HepG2 (cell line): ENCODE measurements around the gene GDI1. TPM values are rescaled to one million over a fixed set of nuclear protein-coding genes. Genes with fewer than 3 reads are reported as not detected.

ENCODE experiments used
- BORCS8-MEF2B ChIP-seq: sonication (generic); formaldehyde crosslinking; IDR thresholded peaks from 2 replicates; pipeline ENCODE4 v1.8.0; 2022; ENCODE audit warnings: mild to moderate bottlenecking, missing genetic modification reagents
- GATA4 ChIP-seq: sonication (generic); IDR thresholded peaks from 2 replicates; pipeline ENCODE4 v1.6.1; 2016; ENCODE audit warnings: antibody characterized with exemption, low read depth, borderline replicate concordance
- HMG20B ChIP-seq: conservative IDR thresholded peaks from 2 replicates; pipeline ENCODE4 v1.6.1; 2016; ENCODE audit warnings: missing genetic modification reagents, missing compliant biosample characterization
- ISL2 ChIP-seq: sonication (generic); formaldehyde crosslinking; IDR thresholded peaks from 2 replicates; pipeline ENCODE4 v1.5.0; 2020; ENCODE audit warnings: missing genetic modification reagents
- JDP2 ChIP-seq: sonication (generic); formaldehyde crosslinking; IDR thresholded peaks from 2 replicates; pipeline ENCODE4 v1.8.1; 2022; ENCODE audit warnings: missing genetic modification reagents, borderline replicate concordance
- JUND ChIP-seq: sonication (generic); formaldehyde crosslinking; IDR thresholded peaks from 2 replicates; pipeline ENCODE4 v1.8.0; 2022; ENCODE audit warnings: mild to moderate bottlenecking, missing genetic modification reagents
- MBNL3 ChIP-seq: fragments of 250-450 bp; sonication (Bioruptor Pico); conservative IDR thresholded peaks from 2 replicates; pipeline ENCODE4 v1.8.0; 2022; ENCODE audit warnings: mild to moderate bottlenecking, inconsistent platforms
- MEF2D ChIP-seq: sonication (generic); formaldehyde crosslinking; IDR thresholded peaks from 2 replicates; pipeline ENCODE4 v1.5.1; 2020; ENCODE audit warnings: mild to moderate bottlenecking, missing genetic modification reagents
- NCOA5 ChIP-seq: sonication (generic); formaldehyde crosslinking; IDR thresholded peaks from 2 replicates; pipeline ENCODE4 v1.4.0; 2020; ENCODE audit warnings: missing genetic modification reagents
- NFE2 ChIP-seq: sonication (generic); formaldehyde crosslinking; IDR thresholded peaks from 2 replicates; pipeline ENCODE4 v1.4.0; 2020; ENCODE audit warnings: missing genetic modification reagents
- PCBP2 ChIP-seq: fragments of 200-400 bp; formaldehyde crosslinking; optimal IDR thresholded peaks from 2 replicates; pipeline ENCODE3; 2018; ENCODE audit warnings: low read length, low read depth; ENCODE audit not compliant: poor library complexity, severe bottlenecking
- YEATS4 ChIP-seq: sonication (generic); formaldehyde crosslinking; IDR thresholded peaks from 2 replicates; pipeline ENCODE4 v1.4.0; 2020; ENCODE audit warnings: missing genetic modification reagents, borderline replicate concordance
- ZNF24 ChIP-seq: fragments of 450-650 bp; IDR thresholded peaks from 2 replicates; pipeline ENCODE4 v1.6.1; 2017; ENCODE audit warnings: antibody characterized with exemption, mild to moderate bottlenecking
- ZNF367 ChIP-seq: sonication (generic); formaldehyde crosslinking; IDR thresholded peaks from 2 replicates; pipeline ENCODE4 v1.4.0; 2020; ENCODE audit warnings: missing genetic modification reagents, borderline replicate concordance
- ZNF441 ChIP-seq: sonication (generic); formaldehyde crosslinking; IDR thresholded peaks from 2 replicates; pipeline ENCODE4 v1.7.0; 2021; ENCODE audit warnings: missing genetic modification reagents, borderline replicate concordance
- ZNF577 ChIP-seq: sonication (generic); formaldehyde crosslinking; IDR thresholded peaks from 2 replicates; pipeline ENCODE4 v1.4.0; 2020; ENCODE audit warnings: mild to moderate bottlenecking, low read depth, missing genetic modification reagents, borderline replicate concordance
- ZNF768 ChIP-seq: sonication (generic); formaldehyde crosslinking; IDR thresholded peaks from 2 replicates; pipeline ENCODE4 v1.4.0; 2020; ENCODE audit warnings: missing genetic modification reagents
- polyA plus RNA-seq, 8 experiments: library from polyadenylated mRNA; depleted of rRNA in 3 of 8; stranded (reverse) in 7 of 8; unstranded in 1 of 8; fragments of >200 nt; fragmentation: Illumina TruSeq in 4 of 8; extraction: Trizol in 4 of 8; gene quantifications; 2 replicates each; pipeline versions ENCODE4 v1.2.1 to v1.2.3, GENCODE V29; 2011 to 2016; ENCODE audit warnings: low read depth in 4 of 8, missing spikeins in 1 of 8, mixed read lengths in 1 of 8; ENCODE audit not compliant: insufficient read depth in 1 of 8
- total RNA-seq, 5 experiments: library from RNA; depleted of rRNA; stranded (reverse); fragments of >200 nt; fragmentation: Illumina TruSeq; extraction: Trizol; gene quantifications; 2 replicates each; pipeline ENCODE4 v1.2.3, GENCODE V29; 2016; ENCODE audit warnings: low read depth in 1 of 5
- TF ChIP-seq, protein P1 (sequence below): sonication (generic); formaldehyde crosslinking; IDR thresholded peaks from 2 replicates; pipeline ENCODE4 v1.4.0; 2020; ENCODE audit warnings: missing genetic modification reagents
- TF ChIP-seq, protein P2 (sequence below): sonication (generic); formaldehyde crosslinking; conservative IDR thresholded peaks from 2 replicates; pipeline ENCODE4 v1.4.0; 2020; ENCODE audit warnings: missing genetic modification reagents
- TF ChIP-seq, protein P3 (sequence below): sonication (generic); formaldehyde crosslinking; IDR thresholded peaks from 2 replicates; pipeline ENCODE4 v1.8.1; 2023; ENCODE audit warnings: mild to moderate bottlenecking, missing genetic modification reagents, borderline replicate concordance
- TF ChIP-seq, protein P4 (sequence below): sonication (generic); formaldehyde crosslinking; IDR thresholded peaks from 2 replicates; pipeline ENCODE4 v1.4.0; 2020; ENCODE audit warnings: mild to moderate bottlenecking, missing genetic modification reagents

The GDI1 gene
- total and polyA plus RNA-seq, 2 of the 13 experiments (the other 11 are each of a cell fraction or from before 2014, with no cell fraction given) = 17.4 to 105 TPM

DNA sequence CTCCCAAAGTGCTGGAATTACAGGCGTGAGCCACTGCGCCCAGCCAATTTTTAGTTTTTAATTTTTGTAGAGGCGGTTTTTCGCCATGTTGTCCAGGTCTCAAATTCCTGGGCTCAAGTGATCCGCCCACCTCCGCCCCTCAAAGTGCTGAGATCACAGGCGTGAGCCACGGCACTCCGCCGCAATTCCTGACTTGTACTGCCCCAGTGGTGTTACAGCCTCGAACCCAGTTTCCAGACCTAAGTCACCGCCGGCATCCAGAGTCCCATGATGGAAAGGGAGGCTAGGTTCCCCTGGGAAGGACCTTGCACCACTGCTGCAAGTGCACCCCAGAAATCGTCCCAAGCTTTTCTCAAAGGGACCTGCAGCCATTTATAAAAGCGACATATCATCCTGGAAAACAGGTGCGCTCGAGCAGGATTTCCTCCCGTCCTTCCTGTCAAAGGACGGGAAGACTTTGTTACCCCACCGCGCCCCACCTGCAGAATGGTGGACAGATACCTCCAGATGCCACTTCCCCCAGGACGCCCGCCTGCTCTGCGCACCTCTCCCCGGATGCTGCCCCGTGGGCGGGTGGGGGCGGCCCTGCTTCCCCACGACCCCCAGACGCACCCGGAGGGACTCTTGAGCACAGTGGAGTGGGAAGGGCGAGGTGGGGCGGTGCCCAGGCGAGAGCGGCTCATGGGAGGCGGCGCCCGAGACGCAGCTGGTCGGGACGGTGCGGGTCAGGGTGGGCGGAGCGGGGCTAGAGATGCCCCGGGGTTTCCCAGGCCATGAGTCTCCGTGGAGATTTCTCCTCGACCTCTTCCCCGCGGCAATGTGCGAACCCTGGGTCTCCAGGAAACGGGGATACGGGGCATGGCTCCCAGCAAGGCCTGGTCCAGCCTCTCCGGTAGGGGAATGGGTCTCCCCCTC lies 39.7 kb upstream of the GDI1 start (continued):
- TF ChIP-seq ZNF24 (no peak), NFE2 (CRISPR knock-in tag) (no peak), ZNF768 (CRISPR knock-in tag) (no peak), JDP2 (CRISPR knock-in tag) (no peak), PCBP2 (no peak), YEATS4 (no peak), ZNF367 (CRISPR knock-in tag) (no peak), ISL2 (CRISPR knock-in tag) (0 out of 2 replicates have a peak, but pooled peaks have one; percentile 0), HMG20B (CRISPR knock-in tag) (no peak), MBNL3 (CRISPR knock-in tag) (no peak), ZNF577 (CRISPR knock-in tag) (no peak), ZNF441 (CRISPR knock-in tag) (no peak), GATA4 (no peak), BORCS8-MEF2B (CRISPR knock-in tag) (no peak), NCOA5 (CRISPR knock-in tag) (no peak), MEF2D (CRISPR knock-in tag) (peak; percentile 1; the same call in 1 of the 2 replicates), JUND (CRISPR knock-in tag) (no peak)
- TF ChIP-seq, protein P1, sequence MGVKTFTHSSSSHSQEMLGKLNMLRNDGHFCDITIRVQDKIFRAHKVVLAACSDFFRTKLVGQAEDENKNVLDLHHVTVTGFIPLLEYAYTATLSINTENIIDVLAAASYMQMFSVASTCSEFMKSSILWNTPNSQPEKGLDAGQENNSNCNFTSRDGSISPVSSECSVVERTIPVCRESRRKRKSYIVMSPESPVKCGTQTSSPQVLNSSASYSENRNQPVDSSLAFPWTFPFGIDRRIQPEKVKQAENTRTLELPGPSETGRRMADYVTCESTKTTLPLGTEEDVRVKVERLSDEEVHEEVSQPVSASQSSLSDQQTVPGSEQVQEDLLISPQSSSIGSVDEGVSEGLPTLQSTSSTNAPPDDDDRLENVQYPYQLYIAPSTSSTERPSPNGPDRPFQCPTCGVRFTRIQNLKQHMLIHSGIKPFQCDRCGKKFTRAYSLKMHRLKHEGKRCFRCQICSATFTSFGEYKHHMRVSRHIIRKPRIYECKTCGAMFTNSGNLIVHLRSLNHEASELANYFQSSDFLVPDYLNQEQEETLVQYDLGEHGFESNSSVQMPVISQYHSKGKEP (CRISPR knock-in tag) = no peak
- TF ChIP-seq, protein P2, sequence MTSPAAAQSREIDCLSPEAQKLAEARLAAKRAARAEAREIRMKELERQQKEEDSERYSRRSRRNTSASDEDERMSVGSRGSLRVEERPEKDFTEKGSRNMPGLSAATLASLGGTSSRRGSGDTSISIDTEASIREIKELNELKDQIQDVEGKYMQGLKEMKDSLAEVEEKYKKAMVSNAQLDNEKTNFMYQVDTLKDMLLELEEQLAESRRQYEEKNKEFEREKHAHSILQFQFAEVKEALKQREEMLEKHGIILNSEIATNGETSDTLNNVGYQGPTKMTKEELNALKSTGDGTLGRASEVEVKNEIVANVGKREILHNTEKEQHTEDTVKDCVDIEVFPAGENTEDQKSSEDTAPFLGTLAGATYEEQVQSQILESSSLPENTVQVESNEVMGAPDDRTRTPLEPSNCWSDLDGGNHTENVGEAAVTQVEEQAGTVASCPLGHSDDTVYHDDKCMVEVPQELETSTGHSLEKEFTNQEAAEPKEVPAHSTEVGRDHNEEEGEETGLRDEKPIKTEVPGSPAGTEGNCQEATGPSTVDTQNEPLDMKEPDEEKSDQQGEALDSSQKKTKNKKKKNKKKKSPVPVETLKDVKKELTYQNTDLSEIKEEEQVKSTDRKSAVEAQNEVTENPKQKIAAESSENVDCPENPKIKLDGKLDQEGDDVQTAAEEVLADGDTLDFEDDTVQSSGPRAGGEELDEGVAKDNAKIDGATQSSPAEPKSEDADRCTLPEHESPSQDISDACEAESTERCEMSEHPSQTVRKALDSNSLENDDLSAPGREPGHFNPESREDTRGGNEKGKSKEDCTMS (CRISPR knock-in tag) = no peak
- TF ChIP-seq, protein P3, sequence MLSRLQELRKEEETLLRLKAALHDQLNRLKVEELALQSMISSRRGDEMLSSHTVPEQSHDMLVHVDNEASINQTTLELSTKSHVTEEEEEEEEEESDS (CRISPR knock-in tag) = no peak
- TF ChIP-seq, protein P4, sequence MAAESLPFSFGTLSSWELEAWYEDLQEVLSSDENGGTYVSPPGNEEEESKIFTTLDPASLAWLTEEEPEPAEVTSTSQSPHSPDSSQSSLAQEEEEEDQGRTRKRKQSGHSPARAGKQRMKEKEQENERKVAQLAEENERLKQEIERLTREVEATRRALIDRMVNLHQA (CRISPR knock-in tag) = no peak
